T-cell (primary cell): Measurements from ENCODE around the gene SLC39A13. TPM values are rescaled to one million over a fixed set of nuclear protein-coding genes. Genes with fewer than 3 reads are reported as not detected.

ENCODE experiments used
- ATAC-seq, 4 experiments: fragments of 200-7000 bp in 3 of 4; fragments of 150-1000 bp in 1 of 4; cut with Tn5 transposase; replicated peaks in 1 of 4; 1 replicate in 3 of 4; 2 replicates in 1 of 4; pipeline ENCODE4 v1.10.0; 2021; ENCODE audit warnings: moderate library complexity in 3 of 4, mild to moderate bottlenecking in 2 of 4, moderate number of reproducible peaks in 1 of 4
- CTCF ChIA-PET, 2 donors: fragments of 300-600 bp; sonication (Branson Sonifier 250); formaldehyde crosslinking; loops; one replicate each; lab custom pipeline; 2022; ENCODE audit warnings: antibody characterized with exemption in 2 of 2; lab: Charles Lee
- POLR2A ChIA-PET, 2 donors: fragments of 300-600 bp; sonication (Branson Sonifier 250); formaldehyde crosslinking; loops; one replicate each; lab custom pipeline; 2022; ENCODE audit warnings: antibody characterized with exemption in 2 of 2; lab: Charles Lee
- DNase-seq, 35 experiments: peaks; one replicate each; pipeline versions ENCODE4 v3.0.0 to v3.0.0-alpha.2; 2013 to 2023
- H3K27ac ChIP-seq: one replicate; pipeline ENCODE4 v1.5.1; 2013; ENCODE audit warnings: low read length
- H3K27me3 ChIP-seq, 2 experiments: replicated peaks in 1 of 2; 1 replicate in 1 of 2; 2 replicates in 1 of 2; pipeline versions ENCODE4 v1.6.1 to v1.7.0; 2013; ENCODE audit warnings: low read length in 1 of 2, mixed read lengths in 1 of 2; ENCODE audit not compliant: control insufficient read depth in 2 of 2, insufficient read depth in 2 of 2; ENCODE audit errors: extremely low read depth in 1 of 2
- H3K36me3 ChIP-seq, 2 donors: 1 replicate in 1 of 2; 2 replicates in 1 of 2; pipeline versions ENCODE4 v1.6.1 to v1.7.0; 2013; ENCODE audit warnings: low read length in 1 of 2; ENCODE audit not compliant: control insufficient read depth in 2 of 2, insufficient read depth in 1 of 2; ENCODE audit errors: extremely low read depth in 1 of 2
- H3K4me1 ChIP-seq, 2 experiments: 1 replicate in 1 of 2; 2 replicates in 1 of 2; pipeline versions ENCODE4 v1.6.1 to v1.7.0; 2013; ENCODE audit warnings: low read length in 2 of 2, mixed read lengths in 1 of 2; ENCODE audit not compliant: insufficient read depth in 2 of 2, control insufficient read depth in 1 of 2; ENCODE audit errors: extremely low read depth in 1 of 2
- H3K4me3 ChIP-seq, 2 donors: 1 replicate in 1 of 2; 2 replicates in 1 of 2; pipeline versions ENCODE4 v1.5.1 to v1.7.0; 2013; ENCODE audit warnings: mild to moderate bottlenecking in 2 of 2, low read length in 1 of 2, moderate library complexity in 1 of 2; ENCODE audit not compliant: control insufficient read depth in 1 of 2; ENCODE audit errors: extremely low read depth in 1 of 2
- H3K9me3 ChIP-seq: 2 replicates; pipeline ENCODE4 v1.7.0; 2013
- H3K27ac Mint-ChIP-seq, 2 donors: one replicate each; pipeline ENCODE4 v1.8.0; 2020 to 2021; ENCODE audit warnings: mild to moderate bottlenecking in 2 of 2, mixed read lengths in 2 of 2
- H3K27me3 Mint-ChIP-seq, 2 donors: one replicate each; pipeline ENCODE4 v1.8.0; 2021 to 2022; ENCODE audit warnings: mixed read lengths in 2 of 2
- H3K36me3 Mint-ChIP-seq: one replicate; pipeline ENCODE4 v1.8.0; 2021; ENCODE audit warnings: mixed read lengths
- H3K4me1 Mint-ChIP-seq, 3 donors: one replicate each; pipeline ENCODE4 v1.8.0; 2020 to 2022; ENCODE audit warnings: mixed read lengths in 3 of 3, mild to moderate bottlenecking in 1 of 3
- H3K4me3 Mint-ChIP-seq, 3 donors: one replicate each; pipeline ENCODE4 v1.8.0; 2020 to 2022; ENCODE audit warnings: mild to moderate bottlenecking in 3 of 3, mixed read lengths in 3 of 3, moderate library complexity in 3 of 3
- H3K9me3 Mint-ChIP-seq, 3 donors: one replicate each; pipeline ENCODE4 v1.8.0; 2020 to 2022; ENCODE audit warnings: mixed read lengths in 3 of 3
- WGBS: methylation state at CpG from one replicate; pipeline ENCODE4 v1.1.5; 2013; ENCODE audit warnings: missing lambda C conversion rate; ENCODE audit not compliant: insufficient coverage; 5-methylcytosine and 5-hydroxymethylcytosine counted together
- total RNA-seq, 35 experiments: library from RNA in 6 of 35; stranded (reverse) in 6 of 35; fragments of 120-200 nt in 1 of 35; gene quantifications; one replicate each; pipeline versions ENCODE4 v1.2.1 to v1.2.4 and lab custom pipeline; 2013 to 2026

SLC39A13 gene
- total RNA-seq, 5 donors from 2014 or later (not counting 1 experiment from before 2014, with no cell fraction given) = 45.6 to 67.0 (median 65.2) TPM

DNA sequence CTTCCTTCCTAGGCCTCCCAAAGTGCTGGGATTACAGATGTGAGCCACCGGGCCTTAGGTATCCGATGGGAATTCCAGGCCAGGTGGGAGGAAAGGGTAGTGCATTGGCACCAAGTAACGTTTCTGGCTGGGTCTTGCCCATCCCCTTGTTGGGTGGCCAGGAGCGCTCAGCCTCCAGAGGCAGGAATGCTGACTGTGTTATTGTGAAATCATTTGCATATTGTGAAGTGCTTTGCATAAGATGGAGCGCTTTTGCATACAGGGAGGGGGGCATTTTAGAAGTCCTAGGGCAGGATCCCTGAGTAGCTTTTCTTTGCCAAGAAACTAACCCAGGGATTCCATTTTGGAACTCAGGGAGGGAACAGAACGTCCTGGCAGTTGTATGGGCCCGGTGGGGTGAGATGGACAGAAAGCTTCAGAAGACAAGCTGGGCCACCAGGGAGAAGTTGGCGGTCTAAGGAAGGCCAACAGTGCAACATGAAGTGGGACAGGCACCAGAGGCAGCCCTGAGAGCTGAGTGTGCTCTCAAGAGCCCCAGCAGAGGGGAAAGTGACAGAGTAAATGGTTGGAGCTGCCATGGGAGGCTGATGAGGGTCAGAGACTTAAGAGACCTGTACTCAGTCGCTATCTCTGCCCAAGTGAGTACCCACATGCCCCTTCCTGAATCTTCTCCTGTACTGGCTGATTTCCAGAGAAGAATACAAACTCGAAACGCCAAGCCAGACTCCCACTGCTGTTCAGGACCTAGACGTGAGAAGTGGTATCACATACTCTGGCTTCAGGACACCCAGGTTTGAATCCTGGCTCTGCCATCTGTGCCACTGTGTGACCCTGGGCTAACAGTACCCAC is 1.3 kb upstream of the SLC39A13 start:
- DNase-seq (no peak), ATAC-seq (no peak)
- ChIA-PET CTCF (interaction anchor here (0.5 to 2.3 kb wide), 4 partner anchors 33 to 104 kb away, joined by 3 to 12 read pairs (median 8); no protein-coding TSS in a partner anchor), POLR2A (no interaction called here)
- 79% methylated on average over 12 of the region's 12 CpGs for WGBS
- peaks cover 7 to 35% of the 10 kb centered on the region in 2 experiments for H3K4me1 ChIP-seq
- no peaks in the 10 kb centered on the region for H3K27me3 Mint-ChIP-seq
- peak overlapping the region; percentile 79 to 96 (median 85) for H3K4me3 Mint-ChIP-seq
- no peaks in the 10 kb centered on the region for H3K9me3 Mint-ChIP-seq
- H3K27ac ChIP-seq = peak overlapping the region; percentile 75
- peak overlapping the region; percentile 66 to 69 for H3K4me3 ChIP-seq
- peaks cover 24% of the 10 kb centered on the region in 3 donors for H3K4me1 Mint-ChIP-seq
- peaks cover 0 to 2% of the 10 kb centered on the region in 2 donors for H3K36me3 ChIP-seq
- no peaks in the 10 kb centered on the region for H3K27me3 ChIP-seq
- H3K36me3 Mint-ChIP-seq = no peaks in the 10 kb centered on the region
- H3K27ac Mint-ChIP-seq = peak overlapping the region; percentile 94 to 95
- no peaks in the 10 kb centered on the region for H3K9me3 ChIP-seq

DNA sequence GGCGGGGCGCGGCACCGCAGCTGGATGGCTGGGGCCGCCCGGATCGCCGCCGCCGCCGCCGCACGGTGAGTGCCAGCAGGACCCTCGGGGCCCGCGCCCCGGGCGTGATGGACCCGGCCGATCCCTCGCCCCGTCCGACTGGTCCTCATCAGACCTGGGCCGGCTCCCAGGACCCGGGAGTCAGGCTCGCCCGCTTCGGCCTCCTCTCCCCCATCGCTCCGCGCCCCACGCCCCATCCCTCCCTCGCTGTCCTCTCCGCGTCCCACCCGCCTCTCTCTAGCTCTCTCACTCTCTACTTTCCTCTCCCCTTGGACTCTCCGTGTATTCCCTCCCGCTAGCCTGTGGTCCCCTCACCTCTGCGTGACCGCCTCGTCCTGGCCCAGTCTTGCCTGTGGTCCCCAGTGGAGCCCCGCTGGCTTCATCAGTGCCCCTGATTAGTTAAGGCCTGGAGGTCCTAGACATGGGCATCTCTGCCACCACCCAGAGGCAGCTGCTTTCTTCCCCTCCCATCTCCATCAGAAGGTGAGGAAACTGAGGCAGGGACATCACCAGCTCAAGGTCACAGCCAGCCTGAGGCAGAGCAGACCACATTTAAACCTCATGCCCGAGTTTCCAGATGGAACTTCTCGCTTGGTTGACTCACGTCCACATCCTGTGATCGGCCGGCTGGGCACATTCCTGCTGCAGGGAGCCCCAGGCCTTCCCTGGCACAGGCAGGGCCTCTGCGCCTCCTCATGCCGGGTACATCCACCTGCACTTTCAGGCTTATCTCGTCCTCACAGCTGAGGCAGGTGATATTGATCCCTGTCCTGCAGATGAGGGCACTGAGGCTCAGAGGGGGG is 429 bp downstream of the SLC39A13 start:
- H3K4me3 ChIP-seq = peak overlapping the region; percentile 55 to 58

DNA sequence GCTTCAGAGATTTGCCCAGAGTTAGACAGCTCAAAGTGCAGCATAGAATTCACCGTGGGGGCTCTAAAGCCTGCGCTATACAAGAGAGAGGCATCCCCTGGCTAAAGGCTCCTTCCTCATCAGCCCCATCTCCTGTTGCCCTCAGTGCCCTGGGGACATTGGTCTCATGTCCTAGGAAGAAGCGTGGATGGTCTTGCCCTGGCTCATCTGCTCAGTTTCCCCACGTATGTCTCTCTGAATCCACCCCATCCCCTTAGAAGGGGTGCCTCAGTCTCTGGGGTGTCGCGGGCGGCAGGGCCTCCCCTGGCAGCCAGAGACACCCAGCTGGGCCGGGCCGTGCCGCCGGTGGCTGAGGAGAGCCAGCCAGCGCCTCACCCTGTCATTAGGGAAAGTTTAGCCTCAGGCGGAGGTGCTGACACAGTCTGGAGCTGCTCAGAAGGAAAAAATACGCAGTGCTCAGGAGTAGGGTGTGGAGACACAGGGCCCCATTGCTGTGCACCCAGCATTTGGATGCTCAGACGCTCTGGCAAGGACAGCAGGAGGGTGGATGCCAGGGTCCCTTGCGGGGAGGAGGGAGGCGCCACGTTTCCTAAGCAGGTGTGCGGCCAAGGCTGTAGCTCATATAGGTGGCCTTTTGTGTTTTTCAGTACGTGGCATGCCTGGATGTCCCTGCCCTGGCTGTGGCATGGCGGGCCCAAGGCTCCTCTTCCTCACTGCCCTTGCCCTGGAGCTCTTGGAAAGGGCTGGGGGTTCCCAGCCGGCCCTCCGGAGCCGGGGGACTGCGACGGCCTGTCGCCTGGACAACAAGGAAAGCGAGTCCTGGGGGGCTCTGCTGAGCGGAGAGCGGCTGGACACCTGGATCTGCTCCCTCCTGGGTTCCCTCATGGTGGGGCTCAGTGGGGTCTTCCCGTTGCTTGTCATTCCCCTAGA is 1.3 kb downstream of the SLC39A13 start:
- Mint-ChIP-seq H3K27ac (peak overlapping the region; percentile 93 to 95), H3K4me3 (peak overlapping the region; percentile 88 to 96 (median 90)), H3K4me1 (peaks cover 24% of the 10 kb centered on the region in 3 donors), H3K9me3 (no peaks in the 10 kb centered on the region), H3K36me3 (peaks cover 7% of the 10 kb centered on the region), H3K27me3 (no peaks in the 10 kb centered on the region)
- Histone ChIP-seq H3K36me3 (peaks cover 2 to 21% of the 10 kb centered on the region in 2 donors), H3K27me3 (no peaks in the 10 kb centered on the region), H3K27ac (peak overlapping the region; percentile 66), H3K9me3 (no peaks in the 10 kb centered on the region), H3K4me3 (peak overlapping the region in 1 of 2 donors; percentile 55), H3K4me1 (peaks cover 7 to 35% of the 10 kb centered on the region in 2 experiments)
- DNase-seq (no peak), ATAC-seq (no peak)
- WGBS = 93% methylated on average over 25 of the region's 31 CpGs
- CTCF ChIA-PET = interaction anchor here (0.8 to 3.3 kb wide), 3 partner anchors 35 to 195 kb away, joined by 3 to 22 read pairs (median 18); partner anchors contain the start of gene DDB2 (in 1 of the 2)
- POLR2A ChIA-PET = interaction anchor here in 1 of 2 donors (0.5 to 0.6 kb wide), 2 partner anchors 106 to 452 kb away, joined by 3 read pairs; no protein-coding TSS in a partner anchor

More for the DNA sequence above, 429 bp downstream of the SLC39A13 start:
- Mint-ChIP-seq H3K27ac (peak overlapping the region; percentile 93 to 95), H3K9me3 (no peaks in the 10 kb centered on the region), H3K36me3 (peaks cover 3% of the 10 kb centered on the region), H3K4me3 (peak overlapping the region; percentile 88 to 96 (median 90)), H3K4me1 (peaks cover 24% of the 10 kb centered on the region in 3 donors), H3K27me3 (no peaks in the 10 kb centered on the region)
- no peaks in the 10 kb centered on the region for H3K9me3 ChIP-seq
- DNase-seq = peak in 2 of 35 experiments; percentile 20 to 29
- H3K27ac ChIP-seq = peak overlapping the region; percentile 66
- WGBS = 10% methylated on average over 49 of the region's 50 CpGs
- H3K27me3 ChIP-seq = no peaks in the 10 kb centered on the region
- ChIA-PET POLR2A (no interaction called here), CTCF (interaction anchor here in 1 of 2 donors (0.6 to 2.3 kb wide), 4 partner anchors 9 to 469 kb away, joined by 3 to 12 read pairs (median 3); no protein-coding TSS in a partner anchor)
- peaks cover 7 to 35% of the 10 kb centered on the region in 2 experiments for H3K4me1 ChIP-seq
- peak in 1 of 4 experiments; percentile 7 for ATAC-seq
- H3K36me3 ChIP-seq = peaks cover 0 to 12% of the 10 kb centered on the region in 2 donors

DNA sequence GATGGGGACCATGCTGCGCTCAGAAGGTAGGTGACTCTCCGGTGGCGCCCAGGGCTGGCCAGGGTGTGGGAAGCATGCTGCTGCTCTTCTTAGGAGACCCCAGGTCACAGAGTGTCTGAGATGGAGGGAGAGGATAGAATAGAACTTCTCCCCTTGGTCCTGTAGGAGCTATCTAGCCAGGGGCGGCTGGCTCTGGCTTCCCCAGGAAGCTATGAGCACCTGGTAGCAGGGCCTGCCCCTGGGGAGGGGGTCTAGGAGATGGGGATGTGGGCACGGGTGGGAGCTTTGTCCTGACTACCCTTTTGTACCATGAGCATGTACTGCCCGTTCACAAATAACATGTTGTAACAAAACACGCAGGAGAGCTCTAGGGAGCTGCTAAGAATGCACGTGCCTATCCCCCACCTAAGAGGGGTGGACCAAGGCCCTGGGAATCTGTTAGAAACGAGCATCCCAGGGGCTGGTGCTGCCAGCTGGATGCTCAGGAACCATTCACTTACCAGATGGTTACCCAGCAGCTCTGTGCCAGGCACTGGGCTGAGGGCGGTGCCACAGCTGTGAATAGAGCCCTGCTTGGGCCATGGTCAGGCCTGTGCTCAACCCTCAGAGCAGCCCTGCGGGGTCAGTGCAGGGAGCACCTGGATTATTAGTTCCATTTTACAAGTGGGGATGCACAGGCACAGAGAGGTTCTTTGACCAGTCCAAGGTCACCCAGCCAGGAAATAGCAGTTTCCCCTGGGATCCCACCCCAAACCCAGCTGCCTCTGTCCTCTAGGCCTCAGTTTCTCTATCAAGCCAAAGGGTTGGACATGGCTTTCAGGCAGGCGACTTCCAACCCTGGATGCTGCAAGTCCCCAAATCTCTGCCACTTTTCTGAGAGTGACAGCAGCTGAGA is 2.2 kb downstream of the SLC39A13 start:
- Histone ChIP-seq H3K4me1 (peaks cover 7 to 35% of the 10 kb centered on the region in 2 experiments), H3K4me3 (no peak overlapping the region), H3K9me3 (no peaks in the 10 kb centered on the region), H3K27me3 (no peaks in the 10 kb centered on the region), H3K27ac (no peak overlapping the region), H3K36me3 (peaks cover 5 to 30% of the 10 kb centered on the region in 2 donors)
- CTCF ChIA-PET = interaction anchor here (0.8 to 3.3 kb wide), 3 partner anchors 36 to 196 kb away, joined by 3 to 22 read pairs (median 18); partner anchors contain the start of gene DDB2 (in 1 of the 2)
- DNase-seq (no peak), ATAC-seq (no peak)
- peak overlapping the region in 1 of 2 donors; percentile 68 for H3K27ac Mint-ChIP-seq
- H3K4me3 Mint-ChIP-seq = peak overlapping the region in 2 of 3 donors; percentile 49 to 96
- H3K27me3 Mint-ChIP-seq = no peaks in the 10 kb centered on the region
- H3K4me1 Mint-ChIP-seq = peaks cover 24% of the 10 kb centered on the region in 3 donors
- WGBS = 93% methylated on average over 8 of the region's 12 CpGs
- H3K36me3 Mint-ChIP-seq = peaks cover 11% of the 10 kb centered on the region
- no peaks in the 10 kb centered on the region for H3K9me3 Mint-ChIP-seq
- POLR2A ChIA-PET = interaction anchor here in 1 of 2 donors (0.5 kb wide), 1 partner anchor 105 kb away, joined by 3 read pairs; no protein-coding TSS in a partner anchor
